Measurements from ENCODE around the gene PARP16. TPM values are rescaled to one million over a fixed set of nuclear protein-coding genes. Genes with fewer than 3 reads are reported as not detected.

The PARP16 gene
- total RNA-seq, 1 donor from 2014 or later: 6.0 TPM

DNA sequence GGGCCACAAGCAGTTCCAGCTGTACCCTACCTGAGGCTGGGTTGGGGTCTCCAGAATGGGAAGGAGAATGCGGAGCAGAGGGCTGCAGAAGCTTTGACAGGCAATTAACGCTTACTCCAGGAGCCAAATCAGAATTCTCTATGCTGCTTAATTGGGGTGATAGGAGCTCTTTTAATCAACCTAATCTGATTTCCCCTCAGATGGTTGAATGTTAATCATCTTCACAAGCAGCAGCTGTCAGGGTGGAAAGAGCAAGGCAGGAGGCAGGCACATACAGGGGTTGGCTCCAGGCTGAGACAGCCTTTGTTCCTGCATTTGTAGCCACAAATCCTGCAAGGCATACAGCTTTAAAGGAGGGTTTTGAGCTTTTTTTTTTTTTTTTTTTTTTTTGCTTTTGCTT, 78.0 kb downstream of the PARP16 start:
- DNase-seq (ENCODE audit: low spot score): no peak

Other genes with a start within 250 kb of the PARP16 start
- gene SLC51B, start 241.5 kb downstream of the PARP16 start, total RNA-seq: not detected
- 4.7 TPM for gene RASL12, start 218.9 kb downstream of the PARP16 start, total RNA-seq
- not detected for gene KBTBD13, start 210.1 kb downstream of the PARP16 start, total RNA-seq
- 3.9 TPM for gene UBAP1L, start 171.7 kb downstream of the PARP16 start, total RNA-seq
- 22.9 TPM for gene PDCD7, start 153.1 kb downstream of the PARP16 start, total RNA-seq
- 47.7 TPM for gene CLPX, start 101.5 kb downstream of the PARP16 start, total RNA-seq
- gene CILP, start 75.4 kb downstream of the PARP16 start, total RNA-seq: 27.3 TPM
- not detected for gene RNU5A-1, start 9.2 kb upstream of the PARP16 start, total RNA-seq
- gene RNU5B-1, start 17.8 kb upstream of the PARP16 start, total RNA-seq: 29.8 TPM
- gene IGDCC3, start 91.1 kb upstream of the PARP16 start, total RNA-seq: not detected
- gene IGDCC4, start 136.1 kb upstream of the PARP16 start, total RNA-seq: 0.64 TPM
- gene DPP8, start 230.8 kb upstream of the PARP16 start, total RNA-seq: 36.7 TPM
- 27.9 TPM for gene HACD3, start 243.6 kb upstream of the PARP16 start, total RNA-seq